ENCODE results near the gene PHC2.

DNA sequence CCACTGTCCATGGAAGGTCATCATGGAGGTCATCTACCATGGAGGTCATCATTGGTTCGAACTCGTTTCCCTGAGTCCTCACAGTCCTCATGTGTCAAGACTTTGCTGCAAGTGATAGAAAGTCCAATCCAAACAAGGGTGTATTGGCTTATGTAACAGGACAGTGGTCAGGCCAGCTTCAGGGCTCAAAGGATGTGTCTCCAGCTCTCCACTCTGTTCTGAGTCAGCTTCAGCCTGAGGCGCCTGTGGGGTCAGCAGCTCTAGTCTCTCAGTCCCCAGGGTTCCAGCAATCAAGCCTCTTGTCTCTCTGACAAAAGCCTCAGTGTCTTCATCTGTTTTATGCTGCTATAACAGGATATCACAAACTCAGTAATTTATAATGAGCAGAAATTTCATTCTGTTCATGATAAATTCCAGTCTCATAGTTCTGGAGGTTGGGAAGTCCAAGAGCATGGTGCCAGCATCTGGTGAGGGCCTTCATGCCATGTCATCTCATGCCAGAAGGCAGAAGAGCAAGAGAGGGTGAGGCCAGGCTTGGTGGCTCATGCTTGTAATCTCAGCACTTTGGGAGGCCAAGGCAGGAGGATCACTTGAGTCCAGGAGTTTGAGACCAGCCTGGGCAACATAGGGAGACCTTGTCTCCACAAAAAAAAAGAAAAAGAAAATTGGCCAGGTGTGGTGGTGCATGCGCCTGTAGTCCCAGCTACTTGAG is 129.5 kb downstream of the PHC2 start:
- TF ChIP-seq, protein P1, sequence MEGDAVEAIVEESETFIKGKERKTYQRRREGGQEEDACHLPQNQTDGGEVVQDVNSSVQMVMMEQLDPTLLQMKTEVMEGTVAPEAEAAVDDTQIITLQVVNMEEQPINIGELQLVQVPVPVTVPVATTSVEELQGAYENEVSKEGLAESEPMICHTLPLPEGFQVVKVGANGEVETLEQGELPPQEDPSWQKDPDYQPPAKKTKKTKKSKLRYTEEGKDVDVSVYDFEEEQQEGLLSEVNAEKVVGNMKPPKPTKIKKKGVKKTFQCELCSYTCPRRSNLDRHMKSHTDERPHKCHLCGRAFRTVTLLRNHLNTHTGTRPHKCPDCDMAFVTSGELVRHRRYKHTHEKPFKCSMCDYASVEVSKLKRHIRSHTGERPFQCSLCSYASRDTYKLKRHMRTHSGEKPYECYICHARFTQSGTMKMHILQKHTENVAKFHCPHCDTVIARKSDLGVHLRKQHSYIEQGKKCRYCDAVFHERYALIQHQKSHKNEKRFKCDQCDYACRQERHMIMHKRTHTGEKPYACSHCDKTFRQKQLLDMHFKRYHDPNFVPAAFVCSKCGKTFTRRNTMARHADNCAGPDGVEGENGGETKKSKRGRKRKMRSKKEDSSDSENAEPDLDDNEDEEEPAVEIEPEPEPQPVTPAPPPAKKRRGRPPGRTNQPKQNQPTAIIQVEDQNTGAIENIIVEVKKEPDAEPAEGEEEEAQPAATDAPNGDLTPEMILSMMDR (IDR thresholded peaks at IDR 0.05) = no peak
- TF ChIP-seq POLR2A (IDR thresholded peaks at IDR 0.05) = no peak

Data from lower leg skin (tissue), 3 donors.